Measurements from ENCODE around the gene CARS2.
"Not testable (repeated sequence)": the region's sequence is repeated elsewhere in the genome, so short reads cannot be mapped to it uniquely, and the experiment has no call there.

The CARS2 gene

GRCh38 chr13:110682746-110683145 lies 23.2 kb downstream of the CARS2 start:
- DNase-seq (ENCODE audit: low read depth), result no peak

- DNase-seq (ENCODE audit: low read depth), result no peak
These were observed 23.9 kb downstream of the CARS2 start for GRCh38 chr13:110681868-110682550.

- peak; percentile 7 for DNase-seq (ENCODE audit: low read depth)
These were observed 25.1 kb downstream of the CARS2 start for GRCh38 chr13:110680852-110681251.

- DNase-seq (ENCODE audit: low read depth), result no peak
These were observed 28.0 kb downstream of the CARS2 start for GRCh38 chr13:110677731-110678545.

GRCh38 chr13:110676595-110677587 lies 29.0 kb downstream of the CARS2 start:
- no peak for DNase-seq (ENCODE audit: low read depth)

DNA sequence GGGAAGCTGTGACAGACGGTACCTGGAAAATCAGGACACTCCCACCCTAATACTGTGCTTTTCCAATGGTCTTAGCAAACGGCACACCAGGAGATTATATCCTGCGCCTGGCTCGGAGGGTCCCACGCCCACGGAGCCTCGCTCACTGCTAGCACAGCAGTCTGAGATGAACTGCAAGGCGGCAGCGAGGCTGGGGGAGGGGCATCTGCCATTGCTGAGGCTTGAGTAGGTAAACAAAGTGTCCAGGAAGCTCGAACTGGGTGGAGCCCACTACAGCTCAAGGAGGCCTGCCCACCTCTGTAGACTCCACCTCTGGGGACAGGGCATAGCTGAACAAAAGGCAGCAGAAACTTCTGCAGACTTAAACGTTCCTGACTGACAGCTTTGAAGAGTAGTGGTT lies 36.1 kb downstream of the CARS2 start:
- DNase-seq (ENCODE audit: low read depth), result not testable (repeated sequence)

DNA sequence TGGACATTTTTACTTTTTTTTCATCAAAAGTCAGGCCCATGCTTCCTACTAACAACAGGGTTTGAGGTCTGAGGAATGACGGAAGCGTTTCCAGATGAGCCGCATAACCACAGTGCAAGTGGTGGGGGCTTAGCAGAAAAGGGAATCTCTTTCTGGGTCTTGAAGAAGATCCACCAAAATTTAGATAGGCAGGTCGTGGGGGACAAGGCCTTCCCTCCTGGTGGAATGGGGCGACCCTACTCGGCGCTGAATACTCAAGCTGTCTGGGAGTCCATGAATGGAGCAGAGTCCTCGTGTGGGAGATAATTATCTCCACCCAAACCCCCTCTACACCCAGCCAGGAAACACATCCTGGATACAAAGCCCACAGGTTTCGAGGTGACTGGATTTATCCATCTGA lies 36.9 kb downstream of the CARS2 start:
- DNase-seq (ENCODE audit: low read depth), result no peak

- no peak for DNase-seq (ENCODE audit: low read depth)
These were observed 39.7 kb downstream of the CARS2 start for GRCh38 chr13:110666255-110666533.

- DNase-seq (ENCODE audit: low read depth), result no peak
These were observed 40.2 kb downstream of the CARS2 start for GRCh38 chr13:110665491-110666254.

DNA sequence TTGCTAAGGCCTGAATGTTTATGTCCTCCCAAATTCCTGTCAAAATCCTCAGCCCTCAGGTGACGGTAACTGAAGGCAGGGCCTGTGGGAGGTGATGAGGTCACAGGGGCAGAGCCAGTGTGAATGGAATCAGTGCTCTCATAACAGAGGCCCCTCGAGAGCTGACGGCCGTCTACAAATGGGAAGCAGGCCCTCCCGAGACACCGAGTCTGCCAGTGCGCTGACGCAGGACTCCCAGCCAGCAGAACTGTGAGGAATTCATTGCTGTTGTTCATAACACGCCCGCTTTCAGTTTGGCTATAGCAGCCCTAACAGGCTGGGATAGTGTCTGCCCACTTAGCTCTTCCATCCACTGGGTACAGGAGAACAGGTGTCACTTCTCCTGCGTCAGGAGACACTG lies 41.2 kb downstream of the CARS2 start:
- DNase-seq (ENCODE audit: low read depth), result no peak

DNA sequence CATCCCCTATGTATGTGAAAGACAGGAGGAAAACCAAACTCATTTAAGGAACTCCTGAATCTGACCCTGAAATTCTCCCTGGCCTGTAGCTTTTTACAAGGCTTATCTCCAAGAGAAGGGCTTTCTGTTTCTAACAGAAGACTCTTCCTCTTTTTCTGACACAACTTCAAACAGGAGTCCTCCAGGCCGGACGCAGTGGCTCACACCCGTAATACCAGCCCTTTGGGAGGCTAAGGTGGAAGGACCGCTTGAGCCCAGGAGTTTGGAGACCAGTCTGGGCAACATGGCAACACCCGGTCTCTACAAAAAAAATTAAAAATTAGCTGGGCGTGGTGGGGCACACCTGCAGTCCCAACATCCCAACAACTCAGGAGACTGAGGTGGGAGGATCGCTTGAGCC lies 41.9 kb downstream of the CARS2 start:
- no peak for DNase-seq (ENCODE audit: low read depth)

DNA sequence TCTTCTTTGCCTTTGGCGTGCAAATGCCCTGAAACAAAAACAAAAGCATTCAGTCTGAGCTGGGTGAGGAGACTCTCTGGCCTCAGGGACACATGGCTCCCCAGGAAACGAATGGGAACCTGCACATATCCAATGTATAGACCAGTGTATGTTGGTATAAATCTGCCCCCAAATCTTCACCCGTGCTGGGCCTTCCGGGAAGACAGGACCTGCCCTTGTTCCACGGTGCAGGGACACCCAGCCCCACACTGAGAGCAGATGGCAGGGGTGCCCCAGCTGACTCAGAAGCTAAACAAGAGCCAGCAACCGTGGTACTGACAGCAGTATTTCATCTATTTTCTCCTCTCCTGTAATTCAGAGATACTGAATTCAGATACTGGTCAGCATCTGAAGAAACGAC lies 42.4 kb downstream of the CARS2 start:
- no peak for DNase-seq (ENCODE audit: low read depth)

DNA sequence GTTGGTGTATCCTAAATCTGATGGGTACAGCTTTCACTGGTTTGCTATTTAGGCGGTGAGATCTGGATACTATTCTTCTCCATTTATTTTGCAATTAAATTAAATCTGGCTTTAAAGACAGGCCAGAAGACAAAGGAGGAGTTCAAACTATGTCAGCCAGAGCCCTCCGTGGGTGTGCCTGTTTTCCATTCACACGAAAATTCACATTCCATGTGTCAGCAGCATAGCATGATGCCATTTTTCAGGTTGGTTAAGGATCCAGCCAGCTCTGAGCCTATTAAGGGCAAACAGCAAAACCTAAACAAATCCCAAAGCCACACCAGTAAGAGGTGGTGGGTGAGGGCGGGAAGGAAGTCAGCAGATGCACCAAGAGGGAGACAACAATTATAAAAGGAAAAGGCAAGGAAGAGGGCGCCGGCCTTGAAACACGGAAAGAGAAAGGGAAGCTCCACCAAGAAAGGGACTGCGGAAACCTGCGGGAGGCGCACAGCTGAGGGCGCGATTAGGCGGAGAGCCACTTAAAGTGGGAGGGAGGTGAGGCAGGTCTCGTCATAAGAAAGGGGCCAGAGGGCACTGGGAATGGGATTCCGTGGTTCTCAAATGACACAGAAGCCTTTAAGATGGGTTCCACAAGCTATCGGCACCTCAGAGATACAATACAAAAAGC lies 43.0 kb downstream of the CARS2 start:
- no peak for DNase-seq (ENCODE audit: low read depth)

DNA sequence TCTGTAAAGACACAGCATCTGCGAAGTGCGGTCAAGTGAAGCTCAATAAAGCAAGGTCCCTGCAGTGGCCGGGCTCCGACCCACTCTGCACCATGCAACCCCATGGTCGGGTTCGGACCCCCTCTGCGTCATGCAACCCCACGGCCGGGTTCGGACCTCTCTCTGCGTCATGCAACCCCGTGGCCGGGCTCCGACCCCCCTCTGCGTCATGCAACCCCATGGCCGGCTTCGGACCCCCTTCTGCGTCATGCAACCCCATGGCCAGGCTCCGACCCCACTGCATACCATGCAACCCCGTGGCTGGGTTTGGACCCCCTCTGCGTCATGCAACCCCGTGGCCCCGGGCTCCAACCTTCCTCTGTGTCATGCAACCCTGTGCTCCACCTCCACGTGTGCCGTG lies 43.8 kb downstream of the CARS2 start:
- DNase-seq (ENCODE audit: low read depth), result no peak

- no peak for DNase-seq (ENCODE audit: low read depth)
These were observed 44.7 kb downstream of the CARS2 start for GRCh38 chr13:110661256-110661655.

DNA sequence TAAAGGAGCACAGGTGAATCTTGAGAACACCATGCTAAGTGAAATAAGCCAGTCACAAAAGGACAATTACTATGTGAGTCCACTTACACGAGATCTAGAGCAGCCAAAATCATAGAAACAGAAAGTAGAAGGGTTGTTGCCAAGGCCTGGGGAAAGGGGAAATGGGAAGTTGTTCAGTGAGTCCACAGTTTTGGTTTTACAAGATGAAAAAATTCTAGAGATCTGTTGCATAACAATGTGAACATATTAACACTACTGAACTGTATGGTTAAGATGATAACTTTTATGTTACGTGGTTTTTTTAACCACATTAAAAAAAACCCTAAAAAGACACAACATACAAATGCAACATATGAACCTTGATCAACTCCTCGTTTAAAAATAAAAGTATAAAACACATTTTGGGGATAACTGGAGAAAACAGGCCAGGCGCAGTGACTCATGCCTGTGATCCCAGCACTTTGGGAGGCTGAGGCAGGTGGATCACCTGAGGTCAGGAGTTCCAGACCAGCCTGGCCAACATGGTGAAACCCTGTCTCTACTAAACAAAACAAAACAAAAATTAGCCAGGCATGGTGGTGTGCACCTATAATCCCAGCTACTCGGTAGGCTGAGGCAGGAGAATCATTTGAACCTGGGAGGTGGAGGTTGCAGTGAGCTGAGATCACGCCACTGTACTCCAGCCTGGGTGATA lies 47.6 kb downstream of the CARS2 start:
- not testable (repeated sequence) for DNase-seq (ENCODE audit: low read depth)

- no peak for DNase-seq (ENCODE audit: low read depth)
These were observed 48.7 kb downstream of the CARS2 start for GRCh38 chr13:110657196-110657595.

DNA sequence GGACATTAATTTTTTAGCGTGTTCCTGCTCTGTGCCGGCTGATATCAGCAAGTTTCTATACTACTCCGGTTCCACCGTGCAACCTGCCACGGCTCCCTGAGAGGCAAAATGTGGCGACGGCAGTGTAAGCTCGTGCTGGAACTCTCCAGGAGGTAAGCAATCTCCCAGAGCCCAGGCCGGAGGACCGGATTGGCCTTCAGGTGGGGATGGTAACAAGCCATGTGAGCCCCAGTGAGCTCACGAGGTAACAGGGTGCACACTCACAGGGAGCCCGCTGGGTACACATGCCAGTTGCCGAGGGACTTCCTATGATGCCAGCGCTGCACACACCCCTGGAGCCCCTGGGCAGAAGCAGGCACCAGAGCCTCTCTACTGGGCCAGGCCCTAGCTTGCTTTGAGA lies 52.1 kb downstream of the CARS2 start:
- DNase-seq (ENCODE audit: low read depth), result no peak

DNA sequence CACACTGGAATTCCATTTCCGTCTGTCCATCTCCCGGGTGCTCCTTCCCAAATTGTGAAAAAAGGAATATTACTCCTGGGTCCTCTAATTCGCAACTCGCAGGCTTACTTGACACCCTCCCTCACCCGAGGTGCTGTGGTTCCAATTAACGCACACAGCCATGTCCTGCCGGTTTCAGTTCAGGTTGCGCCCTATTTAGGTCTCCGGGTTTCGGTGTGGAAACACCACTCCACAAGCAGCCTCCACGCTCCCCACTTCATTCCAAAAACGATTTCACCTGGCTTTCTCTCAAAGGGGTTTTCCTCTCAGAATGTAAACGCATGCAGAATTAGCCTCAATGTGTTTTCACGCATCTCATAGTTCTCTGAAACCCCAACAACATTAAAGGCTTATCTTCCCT lies 52.6 kb downstream of the CARS2 start:
- DNase-seq (ENCODE audit: low read depth), result no peak

DNA sequence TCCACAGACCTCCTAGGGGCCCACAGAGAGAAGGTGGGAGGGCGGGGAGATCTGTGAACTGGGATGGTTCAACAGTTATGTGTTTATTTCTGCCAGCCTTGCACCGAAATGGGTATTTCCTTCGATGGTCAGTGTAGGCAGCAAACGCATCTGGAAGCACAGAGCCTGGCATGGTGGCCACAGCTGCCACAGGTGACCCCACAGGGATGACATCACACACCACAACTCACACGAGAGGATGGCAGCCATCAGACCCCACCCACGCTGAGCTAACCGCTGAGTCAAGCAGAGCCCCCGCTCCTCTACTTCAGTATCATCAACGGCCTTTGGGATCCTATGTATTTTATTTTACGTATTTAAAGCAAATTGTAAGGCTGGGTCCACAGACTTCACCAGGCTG lies 53.2 kb downstream of the CARS2 start:
- no peak for DNase-seq (ENCODE audit: low read depth)

DNA sequence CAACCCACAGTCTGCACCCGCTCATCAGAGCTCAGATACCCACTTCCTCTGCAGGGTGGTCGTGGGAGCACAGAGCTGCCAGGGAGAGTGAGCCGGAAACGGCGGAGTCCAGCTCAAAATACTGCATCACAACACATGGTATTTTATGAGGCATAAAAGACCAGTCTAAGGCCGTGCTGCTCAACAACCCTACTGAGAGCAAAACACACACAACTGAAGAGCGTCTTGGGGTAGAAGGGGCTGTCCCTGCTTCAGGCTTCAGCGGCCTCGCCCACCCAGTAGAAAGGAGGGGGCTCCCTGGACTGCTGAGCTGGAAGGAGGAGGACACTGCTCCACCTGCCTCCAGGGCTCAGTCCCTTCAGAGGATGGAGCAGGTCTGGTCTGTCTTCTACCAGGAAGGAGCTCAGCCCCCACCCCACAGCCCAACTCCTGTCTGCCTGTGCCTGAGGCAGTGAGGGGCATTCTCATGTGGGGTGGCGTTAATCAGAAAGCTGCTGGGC lies 53.6 kb downstream of the CARS2 start:
- DNase-seq (ENCODE audit: low read depth), result no peak

Measured in CMK (cell line).